Measurements from ENCODE around the gene OSGIN1.
"Not testable (repeated sequence)": the region's sequence is repeated elsewhere in the genome, so short reads cannot be mapped to it uniquely, and the experiment has no call there.

Gene OSGIN1

GRCh38 chr16:83940630-83941378, 12.2 kb upstream of the OSGIN1 start:
- no peak for DNase-seq (ENCODE audit: low read depth in 1 of 2, low spot score in 1 of 2)

DNA sequence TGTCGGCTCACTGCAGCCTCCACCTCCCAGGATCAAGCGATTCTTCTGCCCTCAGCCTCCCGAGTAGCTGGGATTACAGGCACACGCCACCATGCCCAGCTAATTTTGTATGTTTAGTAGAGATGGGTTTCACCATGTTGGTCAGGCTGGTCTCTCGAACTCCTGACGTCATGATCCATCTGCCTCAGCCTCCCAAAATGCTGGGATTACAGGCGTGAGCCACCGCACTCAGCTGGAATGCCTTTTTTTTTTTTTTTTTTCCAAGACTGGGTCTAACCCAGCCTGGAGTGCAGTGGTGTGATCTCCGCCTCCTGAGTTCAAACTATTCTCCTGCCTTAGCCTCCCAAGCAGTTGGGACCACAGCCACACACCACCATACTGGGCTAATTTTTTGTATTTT, 11.5 kb upstream of the OSGIN1 start:
- DNase-seq (ENCODE audit: low read depth in 1 of 2, low spot score in 1 of 2): not testable (repeated sequence)

GRCh38 chr16:83942074-83942473, 11.0 kb upstream of the OSGIN1 start:
- no peak for DNase-seq (ENCODE audit: low read depth in 1 of 2, low spot score in 1 of 2)

DNA sequence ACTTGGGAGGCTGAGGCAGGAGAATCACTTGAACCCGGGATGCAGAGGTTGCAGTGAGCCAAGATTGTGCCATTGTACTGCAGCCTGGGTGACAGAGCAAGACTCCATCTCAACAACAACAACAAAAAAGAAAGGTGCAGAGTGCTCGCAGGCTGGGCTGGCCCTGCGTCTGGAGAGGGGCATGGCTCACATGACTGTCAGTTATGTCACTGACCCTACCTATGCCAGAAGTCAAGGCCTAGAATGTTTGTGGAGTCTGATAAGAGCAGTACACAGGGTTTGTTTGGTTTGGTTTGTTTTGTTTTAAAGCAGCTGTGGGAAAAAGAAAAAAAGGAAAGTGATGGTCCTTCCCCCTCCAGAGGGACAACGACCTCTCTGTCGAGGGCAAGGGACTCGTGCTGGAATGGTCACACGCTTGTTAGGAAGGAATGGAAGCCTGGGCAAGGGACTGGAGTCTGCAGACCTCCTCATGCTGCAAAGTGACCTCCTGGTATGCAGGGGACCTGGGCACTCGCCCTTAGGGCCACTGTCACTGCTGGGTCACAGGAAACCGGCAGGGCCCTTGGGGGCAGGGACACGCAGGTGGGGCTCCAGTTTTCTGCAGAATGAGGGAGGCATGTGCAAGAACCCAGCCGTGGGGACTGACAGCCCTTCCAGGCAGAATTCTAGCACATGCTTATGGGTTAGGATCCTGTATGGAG, 10.1 kb upstream of the OSGIN1 start:
- DNase-seq (ENCODE audit: low read depth in 1 of 2, low spot score in 1 of 2): no peak

- DNase-seq (ENCODE audit: low read depth in 1 of 2, low spot score in 1 of 2): no peak
These were observed 9.5 kb upstream of the OSGIN1 start for GRCh38 chr16:83943516-83944050.

DNA sequence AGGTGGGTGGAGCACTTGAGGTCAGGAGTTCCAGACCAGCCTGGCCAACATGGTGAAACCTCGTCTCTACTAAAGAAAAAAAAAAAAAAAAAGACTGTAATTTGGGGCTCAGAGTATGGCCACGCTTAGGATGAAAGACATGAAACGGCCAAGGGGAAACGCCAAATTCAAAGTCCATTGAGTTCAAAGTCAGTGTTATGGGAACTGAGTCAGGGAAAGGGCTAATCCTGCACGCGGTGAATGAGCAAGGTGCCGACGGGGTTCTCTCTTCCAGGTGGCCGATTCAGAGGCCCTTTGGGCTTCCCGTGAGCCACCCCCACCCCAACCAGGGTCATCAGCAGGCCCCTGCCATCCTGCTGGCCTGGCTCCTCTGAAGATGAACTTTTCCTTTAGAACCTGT, 7.5 kb upstream of the OSGIN1 start:
- no peak for DNase-seq (ENCODE audit: low read depth in 1 of 2, low spot score in 1 of 2)

GRCh38 chr16:83946154-83946780, 6.8 kb upstream of the OSGIN1 start:
- DNase-seq (ENCODE audit: low read depth in 1 of 2, low spot score in 1 of 2): no peak

DNA sequence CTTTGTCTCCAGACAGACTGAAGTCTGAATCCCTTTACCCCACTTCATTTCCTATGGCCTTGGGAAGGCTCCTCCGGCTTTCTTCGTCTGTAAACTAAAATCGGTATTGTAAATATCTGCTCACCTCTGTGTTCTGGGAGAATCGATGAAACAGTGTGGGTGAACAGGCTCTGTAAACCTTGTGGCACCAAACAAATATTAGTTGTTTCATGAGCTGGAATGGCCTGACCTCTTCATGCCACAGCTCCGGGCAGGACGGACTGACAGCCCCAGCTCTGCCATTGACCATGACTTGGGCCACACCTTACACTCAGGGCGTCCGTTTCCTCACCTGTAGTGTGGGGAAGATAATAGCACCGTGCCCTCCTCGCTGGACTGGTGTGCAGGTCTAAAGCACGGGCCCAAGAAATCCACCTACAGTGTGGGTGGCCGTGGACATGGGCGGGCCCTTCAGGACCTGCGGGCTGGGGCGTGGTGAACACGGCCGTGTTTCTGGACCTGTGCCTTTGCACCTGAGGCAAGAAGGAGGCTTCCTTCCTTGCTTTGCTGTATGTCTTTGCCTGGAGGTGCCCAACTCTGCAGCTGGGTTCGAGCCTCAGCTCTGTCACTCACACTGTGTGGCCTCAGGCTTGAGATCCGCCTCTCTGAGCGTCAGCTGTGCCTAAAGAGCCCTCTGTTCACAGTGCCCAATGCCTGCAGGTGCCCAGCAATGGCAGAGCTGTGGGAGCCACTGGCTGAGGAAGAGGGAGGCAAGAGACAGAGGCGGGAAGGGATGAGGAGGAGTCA, 6.1 kb upstream of the OSGIN1 start:
- no peak for DNase-seq (ENCODE audit: low read depth in 1 of 2, low spot score in 1 of 2)

- no peak for DNase-seq (ENCODE audit: low read depth in 1 of 2, low spot score in 1 of 2)
These were observed 5.3 kb upstream of the OSGIN1 start for GRCh38 chr16:83947642-83948234.

- DNase-seq (ENCODE audit: low read depth in 1 of 2, low spot score in 1 of 2): no peak
These were observed 3.9 kb upstream of the OSGIN1 start for GRCh38 chr16:83948914-83949723.

- DNase-seq (ENCODE audit: low read depth in 1 of 2, low spot score in 1 of 2): no peak
These were observed 3.4 kb upstream of the OSGIN1 start for GRCh38 chr16:83949724-83950001.

DNA sequence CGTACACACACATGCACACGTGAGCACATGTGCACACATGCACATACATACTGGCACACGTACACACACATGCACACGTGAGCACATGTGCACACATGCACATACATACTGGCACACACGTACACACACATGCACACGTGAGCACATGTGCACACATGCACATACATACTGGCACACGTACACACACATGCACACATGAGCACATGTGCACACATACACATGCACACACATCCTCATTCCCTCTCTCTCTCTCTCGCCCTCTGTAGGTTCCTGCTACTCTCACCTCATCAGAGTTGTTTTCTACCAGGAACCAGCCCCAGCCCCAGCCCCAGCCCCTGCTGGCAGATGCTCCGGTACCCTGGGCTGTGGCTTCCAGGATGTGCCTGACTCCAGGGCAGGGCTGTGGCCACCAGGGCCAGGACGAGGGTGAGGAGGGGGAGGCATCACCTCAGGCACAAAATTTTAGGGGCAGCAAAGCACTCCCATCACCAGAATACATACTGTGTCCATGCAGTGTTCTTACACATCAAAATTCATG, 2.1 kb upstream of the OSGIN1 start:
- not testable (repeated sequence) for DNase-seq (ENCODE audit: low read depth in 1 of 2, low spot score in 1 of 2)

DNA sequence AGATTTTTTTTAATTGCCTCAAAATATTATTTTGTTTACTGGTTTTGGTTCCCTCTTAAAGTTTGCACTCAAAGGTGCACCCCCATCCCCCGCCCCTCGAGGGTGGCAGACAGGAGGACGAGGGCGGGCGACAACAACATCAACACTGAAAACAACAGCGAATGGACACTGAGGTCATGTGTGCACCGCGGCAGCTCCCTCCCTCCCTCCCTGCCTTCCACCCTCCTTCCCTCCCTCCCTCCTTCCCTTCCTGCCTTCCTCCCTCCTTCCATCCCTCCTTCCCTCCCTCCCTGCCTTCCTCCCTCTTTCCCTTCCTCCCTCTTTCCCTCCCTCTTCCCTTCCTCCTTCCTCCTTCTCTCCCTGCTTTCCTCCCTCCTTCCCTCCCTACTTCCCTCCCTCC, 1.5 kb upstream of the OSGIN1 start:
- DNase-seq (ENCODE audit: low read depth in 1 of 2, low spot score in 1 of 2): no peak

DNA sequence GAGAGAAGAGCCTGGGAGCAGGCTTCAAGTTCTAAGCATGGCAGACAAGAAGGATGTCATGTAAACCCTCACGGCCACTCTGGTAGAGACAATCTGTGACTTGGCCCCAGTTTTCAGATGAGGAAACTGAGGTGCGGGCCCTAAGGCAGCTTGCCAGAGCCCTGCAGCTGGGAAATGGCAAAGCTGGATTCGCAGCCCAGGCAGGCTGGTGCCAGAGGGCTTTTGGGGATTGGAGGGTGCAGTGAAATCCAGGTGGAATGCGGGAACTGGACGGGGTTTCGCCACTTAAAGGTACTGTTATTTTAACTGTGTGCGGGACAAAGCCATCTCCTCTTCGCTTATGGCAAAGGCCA, 477 bp upstream of the OSGIN1 start:
- DNase-seq (ENCODE audit: low read depth in 1 of 2, low spot score in 1 of 2): no peak

DNA sequence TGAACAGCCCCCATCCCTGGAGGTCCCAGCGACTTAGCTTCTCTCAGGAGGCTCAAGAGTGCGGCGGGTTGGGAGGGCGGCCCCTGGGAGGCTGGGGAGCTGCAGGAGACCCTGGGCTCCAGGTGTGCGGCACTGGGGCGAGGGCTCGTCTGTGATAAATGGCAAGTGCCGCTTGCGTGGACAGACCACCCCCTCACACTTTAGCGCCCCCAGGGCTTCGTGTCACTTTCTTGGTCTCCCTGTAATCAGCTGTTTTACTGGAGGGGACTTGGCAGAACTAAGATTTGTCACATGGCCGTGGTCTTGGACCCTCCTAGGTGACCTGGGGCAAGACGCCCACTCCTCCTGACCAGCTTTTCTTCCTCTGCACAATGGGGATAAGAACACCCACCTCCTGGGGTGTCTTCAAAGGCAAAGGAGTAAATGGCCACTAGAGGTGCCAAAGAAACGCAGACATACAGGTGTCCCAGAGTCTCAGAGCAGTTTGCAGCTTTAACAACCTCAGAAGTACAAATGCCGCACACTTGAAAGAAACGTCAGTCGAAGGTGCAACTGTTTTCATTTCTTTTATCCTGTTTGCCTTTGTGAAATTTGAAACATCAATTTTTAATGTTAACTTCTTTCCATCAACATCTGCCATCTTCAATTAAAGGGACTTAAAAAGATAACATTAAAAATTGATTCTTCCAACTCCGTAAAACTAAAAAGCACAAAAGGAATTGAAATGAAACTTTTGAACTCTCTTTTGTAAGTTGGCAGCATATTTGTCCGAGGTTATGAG, 946 bp downstream of the OSGIN1 start:
- DNase-seq (ENCODE audit: low read depth in 1 of 2, low spot score in 1 of 2): no peak

DNA sequence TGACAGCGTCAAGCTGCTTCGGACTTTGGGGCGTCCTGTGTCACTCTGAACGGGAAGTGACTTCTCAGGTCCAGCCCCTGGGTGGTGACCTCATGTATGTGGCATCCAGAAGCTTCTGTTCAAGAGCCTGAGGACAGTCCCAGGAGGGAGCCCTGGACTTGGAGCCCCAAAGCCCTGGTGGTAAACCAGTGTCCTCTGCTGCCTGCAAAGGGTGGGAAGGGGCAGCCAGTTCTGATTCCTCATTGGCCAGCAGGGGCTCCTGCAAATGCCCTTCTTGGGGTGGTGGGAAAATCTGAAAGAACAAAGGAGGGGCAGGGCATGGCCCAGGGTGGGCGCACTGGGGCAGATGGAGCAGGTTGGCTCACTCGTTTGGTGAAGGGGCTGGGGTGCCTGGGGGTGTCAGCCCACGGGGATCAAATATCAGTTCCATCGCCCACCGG, 1.6 kb downstream of the OSGIN1 start:
- no peak for DNase-seq (ENCODE audit: low read depth in 1 of 2, low spot score in 1 of 2)

GRCh38 chr16:83955218-83956130, 2.4 kb downstream of the OSGIN1 start:
- DNase-seq (ENCODE audit: low read depth in 1 of 2, low spot score in 1 of 2): no peak
